Cardiac muscle cell (in vitro differentiated cells and primary cell): ENCODE measurements around the gene NR6A1. TPM values are rescaled to one million over a fixed set of nuclear protein-coding genes. Genes with fewer than 3 reads are reported as not detected.

Experiments
- DNase-seq, 2 donors: peaks; one replicate each; pipeline versions ENCODE4 v3.0.0 to v3.0.0-alpha.2; 2010 to 2017; ENCODE audit warnings: low read depth in 1 of 2, low spot score in 1 of 2
- H3K27ac ChIP-seq: fragments of 200-600 bp; sonication (generic); 2 replicates; pipeline ENCODE4 v1.5.1; 2016
- H3K27me3 ChIP-seq: fragments of 200-600 bp; sonication (generic); 2 replicates; pipeline ENCODE4 v1.6.0; 2016; ENCODE audit warnings: control low read depth
- H3K36me3 ChIP-seq: fragments of 200-600 bp; sonication (generic); 2 replicates; pipeline ENCODE4 v1.5.1; 2016; ENCODE audit warnings: control low read depth
- H3K4me1 ChIP-seq: fragments of 200-600 bp; sonication (generic); 2 replicates; pipeline ENCODE4 v1.8.1; 2017; ENCODE audit warnings: low read depth, mild to moderate bottlenecking, mixed run types
- H3K4me3 ChIP-seq: fragments of 200-600 bp; sonication (generic); 2 replicates; pipeline ENCODE4 v1.5.1; 2016; ENCODE audit warnings: mild to moderate bottlenecking
- H3K9me3 ChIP-seq: fragments of 200-600 bp; sonication (generic); 2 replicates; pipeline ENCODE4 v1.5.1; 2017; ENCODE audit warnings: low read depth, mild to moderate bottlenecking, control low read depth
- CTCF ChIP-seq: IDR thresholded peaks from 2 replicates; pipeline ENCODE4 v1.5.1; 2012; ENCODE audit warnings: low read depth, mild to moderate bottlenecking, low read length
- polyA plus RNA-seq: library from polyadenylated mRNA; unstranded; fragments of >200 nt; fragmentation: Nextera tagmentation; extraction: Ambion mirVana; gene quantifications from 2 replicates; pipeline ENCODE4 v1.2.1, GENCODE V29; 2016
- total RNA-seq: library from RNA; depleted of rRNA; stranded (reverse); fragments of >200 nt; gene quantifications from 2 replicates; pipeline ENCODE4 v1.2.3, GENCODE V29; 2016

The NR6A1 gene
- total and polyA plus RNA-seq, 2 experiments from 2014 or later = 3.2 to 19.8 TPM

GRCh38 chr9:124477211-124477647, 293.9 kb downstream of the NR6A1 start:
- no peak for DNase-seq
- no peak for TF ChIP-seq CTCF
- Histone ChIP-seq H3K27me3 (peaks cover 5% of the 10 kb centered on the region), H3K4me1 (peaks cover 5% of the 10 kb centered on the region), H3K4me3 (peak overlapping the region; percentile 21), H3K27ac (no peak overlapping the region), H3K36me3 (no peaks in the 10 kb centered on the region), H3K9me3 (no peaks in the 10 kb centered on the region)

- no peak for TF ChIP-seq CTCF
- Histone ChIP-seq H3K27me3 (peaks cover 5% of the 10 kb centered on the region), H3K9me3 (no peaks in the 10 kb centered on the region), H3K4me1 (peaks cover 5% of the 10 kb centered on the region), H3K4me3 (no peak overlapping the region), H3K27ac (no peak overlapping the region), H3K36me3 (no peaks in the 10 kb centered on the region)
- no peak for DNase-seq
Measured at GRCh38 chr9:124475868-124476690, 295.0 kb downstream of the NR6A1 start.

- H3K4me3 ChIP-seq = no peak overlapping the region
- no peak overlapping the region for H3K27ac ChIP-seq
- TF ChIP-seq CTCF = no peak
- H3K9me3 ChIP-seq = no peaks in the 10 kb centered on the region
- no peaks in the 10 kb centered on the region for H3K36me3 ChIP-seq
- H3K27me3 ChIP-seq = peaks cover 5% of the 10 kb centered on the region
- peaks cover 5% of the 10 kb centered on the region for H3K4me1 ChIP-seq
- DNase-seq = no peak
Measured at GRCh38 chr9:124475158-124475867, 295.8 kb downstream of the NR6A1 start.

GRCh38 chr9:124474151-124474550, 297.0 kb downstream of the NR6A1 start:
- H3K36me3 ChIP-seq = no peaks in the 10 kb centered on the region
- DNase-seq = no peak
- no peak overlapping the region for H3K27ac ChIP-seq
- H3K27me3 ChIP-seq = peaks cover 5% of the 10 kb centered on the region
- H3K9me3 ChIP-seq = no peaks in the 10 kb centered on the region
- no peak overlapping the region for H3K4me3 ChIP-seq
- peaks cover 5% of the 10 kb centered on the region for H3K4me1 ChIP-seq
- TF ChIP-seq CTCF = no peak

GRCh38 chr9:124473310-124473709, 297.8 kb downstream of the NR6A1 start:
- peak in 1 of 2 donors; percentile 6 for DNase-seq

More at GRCh38 chr9:124473310-124473709, 297.8 kb downstream of the NR6A1 start:
- Histone ChIP-seq H3K36me3 (no peaks in the 10 kb centered on the region), H3K4me1 (peaks cover 4% of the 10 kb centered on the region), H3K27me3 (no peaks in the 10 kb centered on the region), H3K27ac (no peak overlapping the region), H3K9me3 (no peaks in the 10 kb centered on the region), H3K4me3 (no peak overlapping the region)
- no peak for TF ChIP-seq CTCF
